GM19468 (cell line): ENCODE data around the gene STPG1.

Experiments
- ATAC-seq: cut with Tn5 transposase; IDR thresholded peaks from one replicate; pipeline ENCODE4 v1.9.1; 2021; ENCODE audit warnings: mild to moderate bottlenecking, moderate library complexity, moderate number of reproducible peaks; ENCODE audit not compliant: unreplicated experiment; ENCODE audit errors: extremely low read depth

Gene STPG1

DNA sequence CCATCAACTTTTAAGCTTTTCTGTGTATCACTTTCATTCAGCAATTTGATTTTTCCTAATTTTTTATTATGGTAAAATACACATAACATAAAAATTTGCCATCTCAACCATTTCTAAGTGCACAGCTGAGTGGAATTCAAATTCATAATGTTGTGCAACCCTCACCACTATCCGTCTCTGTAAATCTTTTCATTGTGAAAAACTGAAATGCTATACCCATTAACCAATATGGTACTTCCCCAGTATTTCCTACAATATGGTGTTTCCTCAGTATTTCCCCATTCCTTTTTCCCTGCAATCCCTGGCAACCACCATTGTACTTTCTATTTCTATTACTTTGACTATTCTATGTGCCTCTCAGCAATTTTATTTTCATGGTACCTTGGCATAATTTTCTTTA, 6.8 kb downstream of the STPG1 start:
- no peak for ATAC-seq

GRCh38 chr1:24403806-24404205, 9.8 kb downstream of the STPG1 start:
- ATAC-seq = no peak

GRCh38 chr1:24400065-24400464, 13.5 kb downstream of the STPG1 start:
- no peak for ATAC-seq

GRCh38 chr1:24393892-24394291, 19.7 kb downstream of the STPG1 start:
- ATAC-seq = no peak

DNA sequence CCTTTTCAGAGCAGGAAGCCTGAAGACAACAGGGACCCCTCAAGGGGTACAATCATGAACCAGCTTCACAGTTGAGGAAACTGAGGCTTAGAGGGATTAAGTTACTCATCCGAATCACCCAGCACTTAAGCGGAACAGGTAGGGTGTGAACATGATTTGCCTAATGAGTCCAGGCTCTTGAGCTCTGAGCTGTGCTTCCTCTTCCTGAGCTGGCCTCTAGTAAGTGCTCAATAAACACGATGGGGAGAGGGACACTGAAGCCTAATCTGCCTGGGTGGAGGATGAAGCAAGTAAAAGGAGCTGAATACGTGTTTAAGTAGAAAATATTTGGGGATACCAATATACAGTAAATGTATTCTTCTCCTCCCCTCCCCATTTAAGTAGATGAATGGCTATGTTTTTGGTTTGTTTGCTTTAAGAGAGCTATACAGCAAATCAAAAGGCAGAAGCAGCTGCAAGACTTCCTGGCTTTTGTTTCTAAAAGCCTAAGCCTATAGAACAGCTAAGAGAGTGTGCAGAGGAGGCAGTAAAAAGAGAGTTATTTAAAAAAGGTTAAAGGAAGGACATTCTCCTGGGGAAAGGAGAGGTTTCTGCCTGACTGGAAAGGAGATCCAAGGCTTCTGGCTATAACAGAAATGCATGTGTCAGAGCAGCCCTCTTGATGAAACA, 20.5 kb downstream of the STPG1 start:
- no peak for ATAC-seq

DNA sequence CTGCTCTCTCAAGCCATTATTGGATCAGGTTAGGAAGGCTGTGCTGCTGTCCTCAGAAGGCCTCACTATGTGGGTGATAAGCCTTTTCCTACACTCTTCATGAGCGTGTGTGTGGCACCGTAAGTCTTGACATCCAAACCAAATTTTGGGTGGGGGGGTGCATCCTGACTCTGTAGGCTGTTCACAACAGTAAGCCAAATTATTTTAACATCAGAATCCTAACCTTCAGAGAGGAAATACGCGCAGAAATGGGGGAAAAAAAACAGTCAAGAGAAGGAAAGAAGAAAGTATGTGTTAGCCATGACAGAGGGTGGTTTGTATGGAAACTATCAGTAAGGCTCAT, 21.0 kb downstream of the STPG1 start:
- ATAC-seq = no peak

DNA sequence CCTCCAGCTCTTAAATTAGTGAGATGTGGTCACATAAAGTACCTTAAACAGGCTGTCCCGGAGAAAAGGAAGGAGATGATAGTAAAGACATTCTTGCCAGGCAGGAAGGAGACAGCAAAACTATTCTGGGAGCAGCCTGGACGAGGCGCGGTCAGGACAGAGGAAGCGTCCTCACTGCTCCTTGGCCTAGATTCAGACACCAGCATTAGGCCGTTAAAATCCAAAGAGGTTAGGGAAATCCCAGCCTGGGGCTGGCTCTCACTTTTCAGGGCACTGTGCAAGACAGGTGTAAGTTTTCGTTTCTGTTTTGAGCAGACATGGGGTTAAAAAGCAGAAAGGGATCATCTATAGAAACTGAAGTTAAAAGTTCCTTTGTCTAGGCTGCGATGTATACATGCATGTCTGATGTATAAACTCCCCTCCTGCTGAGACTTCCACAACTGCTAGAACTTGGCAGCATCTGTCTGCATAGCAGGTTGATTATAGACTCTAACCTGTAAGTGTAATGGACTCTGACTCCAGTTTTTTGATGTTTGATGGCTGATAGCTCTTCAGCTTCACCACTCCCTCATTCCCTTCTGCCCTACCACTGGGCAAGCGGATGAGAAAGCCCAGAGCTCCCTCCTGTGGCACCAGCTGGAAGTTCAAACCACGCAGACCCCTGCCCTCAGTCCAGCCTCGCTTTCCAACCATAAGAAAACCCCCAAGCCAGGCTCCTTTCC, 21.5 kb downstream of the STPG1 start:
- peak; percentile 53 for ATAC-seq

DNA sequence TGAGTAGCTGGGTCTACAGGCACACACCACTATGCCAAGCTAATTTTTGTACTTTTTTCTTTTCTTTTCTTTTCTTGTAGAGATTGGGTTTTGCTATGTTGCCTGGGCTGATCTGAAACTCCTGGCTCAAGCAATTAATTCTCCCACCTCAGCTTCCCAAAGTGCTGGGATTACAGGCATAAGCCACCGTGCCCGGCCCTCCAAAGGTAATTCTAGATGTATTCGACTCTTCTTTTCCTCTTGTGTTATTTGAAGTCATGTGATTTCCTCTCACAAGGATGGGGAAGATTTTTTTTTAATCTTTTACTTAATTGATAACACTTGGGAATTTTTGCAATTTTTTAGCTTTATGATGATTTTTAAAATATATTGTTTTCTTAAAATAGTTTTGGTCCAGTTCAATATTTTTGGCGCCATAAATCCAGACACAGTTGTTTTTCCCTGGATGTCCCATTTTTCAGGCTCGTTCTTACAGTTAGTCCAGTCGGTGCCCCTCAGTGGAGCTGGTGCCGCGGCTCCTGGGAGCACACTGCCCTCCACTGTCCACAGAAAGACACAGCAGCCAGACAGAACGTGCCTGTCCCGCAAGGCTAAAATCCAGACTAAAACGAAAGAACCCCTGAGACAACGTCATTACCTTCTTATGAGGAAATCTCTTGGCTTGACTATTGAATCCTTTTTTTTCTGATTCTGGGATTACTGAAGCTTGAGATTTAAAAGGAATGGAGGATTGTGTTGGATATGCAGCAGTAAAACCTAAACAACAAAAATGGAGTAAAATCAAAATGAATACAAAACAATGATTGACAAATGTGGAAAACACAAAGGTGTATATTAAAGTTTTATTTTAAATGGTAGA, 22.4 kb downstream of the STPG1 start:
- ATAC-seq = peak; percentile 24

DNA sequence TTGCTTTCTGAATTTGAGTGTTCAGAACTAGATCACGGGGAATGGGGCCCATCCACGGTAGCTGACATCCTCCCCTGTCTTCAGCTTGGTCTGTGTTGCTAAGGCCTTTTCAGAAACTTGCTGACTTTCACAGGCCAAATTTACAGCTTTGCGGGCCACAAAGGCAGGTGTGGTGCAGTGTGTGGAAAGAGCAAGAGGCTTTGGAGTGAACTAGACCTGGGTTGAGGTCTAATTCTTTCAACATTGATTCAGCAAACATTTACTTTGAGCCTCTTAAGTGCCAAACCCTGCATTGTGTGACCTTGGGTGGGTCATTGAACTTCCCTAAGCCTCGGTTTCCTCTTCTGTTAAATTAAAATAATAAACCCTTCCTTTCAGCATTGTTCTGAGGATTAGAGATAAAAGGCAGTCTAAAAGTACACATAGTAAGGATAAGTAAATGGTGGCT, 24.3 kb downstream of the STPG1 start:
- ATAC-seq = no peak

DNA sequence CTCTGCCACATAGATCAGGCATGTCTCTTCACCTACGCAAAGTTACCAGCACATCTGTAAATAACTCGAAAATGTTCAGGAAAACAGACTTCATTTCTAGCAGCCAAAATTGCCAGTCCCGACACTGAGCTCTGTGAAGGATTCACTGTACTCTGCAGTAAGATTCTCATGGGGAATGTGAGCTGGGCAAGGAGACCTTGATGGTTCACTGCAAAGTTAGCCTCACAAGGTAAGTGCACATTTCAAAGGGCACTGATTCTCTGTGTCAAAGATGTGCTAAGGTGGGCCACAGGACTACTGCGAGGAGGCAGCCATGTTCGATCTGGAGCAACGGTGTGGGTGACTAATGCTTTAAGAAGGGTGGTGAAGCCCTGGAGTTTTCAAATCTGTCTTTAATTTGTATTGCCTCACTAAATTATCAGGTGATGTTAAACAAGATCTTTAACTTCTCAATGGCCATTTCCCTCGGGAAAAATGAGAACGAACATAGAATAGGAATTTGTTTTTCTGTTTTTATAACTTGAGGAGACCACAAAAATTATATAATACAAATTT, 25.2 kb downstream of the STPG1 start:
- no peak for ATAC-seq

DNA sequence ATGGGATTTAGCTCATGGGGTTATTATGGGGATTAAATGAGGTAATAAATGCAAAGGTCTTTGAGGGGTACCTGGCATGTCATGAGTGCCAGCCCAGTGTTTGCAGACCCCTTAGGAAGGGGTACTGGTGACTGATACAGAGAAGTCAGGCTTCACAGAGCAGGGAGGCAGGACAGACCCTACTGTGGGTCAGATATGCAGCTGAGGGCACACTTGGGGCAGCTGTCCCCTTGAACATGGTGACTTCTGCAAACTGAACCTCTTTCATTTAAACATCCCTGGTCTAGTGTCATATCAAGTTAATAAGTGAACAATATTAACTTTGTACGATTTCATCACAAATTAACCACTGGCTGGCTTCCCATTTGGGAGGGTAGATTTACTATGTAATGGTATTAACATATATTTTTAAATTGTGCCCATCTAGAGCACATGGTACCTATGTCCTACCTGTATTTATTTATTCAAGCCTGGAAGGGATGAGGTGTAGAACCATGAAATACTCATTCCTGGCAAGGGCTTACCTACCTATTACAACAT, 25.9 kb downstream of the STPG1 start:
- no peak for ATAC-seq

- ATAC-seq = no peak
These were observed 26.7 kb downstream of the STPG1 start for GRCh38 chr1:24386931-24387330.

DNA sequence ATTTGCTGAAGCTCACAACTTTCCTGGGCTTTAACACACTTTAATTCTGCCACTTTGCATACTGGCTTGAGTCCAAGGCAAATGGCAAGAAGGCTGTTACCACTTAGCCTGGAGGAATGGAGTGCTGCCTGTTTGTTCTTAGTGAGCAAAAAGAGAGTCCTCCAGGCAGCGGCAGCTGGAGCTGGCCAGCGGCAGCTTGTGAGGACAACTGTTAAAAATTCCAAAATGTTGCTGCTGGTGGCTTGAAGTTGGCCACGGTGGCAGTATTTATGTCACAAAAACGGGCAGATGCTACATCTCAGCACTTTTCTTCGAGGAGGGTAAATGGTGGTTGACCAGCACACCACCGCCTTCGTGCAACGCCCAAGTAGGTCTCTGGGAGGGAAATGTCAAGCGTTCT, 27.3 kb downstream of the STPG1 start:
- no peak for ATAC-seq

- ATAC-seq = no peak
These were observed 28.2 kb downstream of the STPG1 start for GRCh38 chr1:24385160-24385940.

DNA sequence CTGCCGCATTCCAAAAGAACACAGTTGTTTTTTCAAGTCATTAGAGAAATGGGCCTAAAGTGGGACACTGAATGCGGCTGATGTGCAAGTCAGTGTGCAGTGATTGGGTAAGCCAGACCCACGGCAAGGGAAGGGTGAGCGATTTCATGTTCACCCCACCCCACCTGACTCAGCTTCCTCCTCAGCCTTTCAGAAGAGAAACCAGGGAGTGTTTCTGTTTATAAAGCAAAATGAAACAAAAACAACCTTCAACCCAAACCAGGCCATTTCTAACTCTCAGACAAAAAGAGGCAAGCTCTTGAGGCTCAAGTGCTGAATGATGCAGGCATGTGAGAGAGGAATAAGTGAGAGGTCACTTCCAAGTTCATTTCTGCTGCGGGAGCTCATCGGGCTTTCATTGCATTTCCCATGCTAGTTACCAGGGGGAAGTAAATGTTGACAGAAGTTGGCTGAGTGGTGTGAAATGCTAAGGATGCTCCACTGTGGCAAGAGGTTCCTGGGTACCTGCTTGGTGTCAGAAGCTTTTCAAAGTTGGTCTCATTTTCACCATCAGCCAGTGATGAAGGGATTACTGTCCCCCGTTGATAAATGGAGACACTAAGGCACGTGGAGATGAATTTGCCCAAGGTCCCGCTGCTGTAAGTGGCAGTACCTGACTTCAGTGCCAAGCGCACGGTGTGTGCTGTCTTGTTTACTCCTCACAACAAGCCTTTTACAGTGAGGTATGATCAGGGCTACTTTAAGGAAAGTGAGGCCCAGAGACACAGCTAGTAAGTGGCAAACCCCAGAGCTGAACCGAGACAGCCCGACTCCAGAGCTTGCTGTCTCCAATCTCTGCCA, 29.1 kb downstream of the STPG1 start:
- ATAC-seq = no peak

DNA sequence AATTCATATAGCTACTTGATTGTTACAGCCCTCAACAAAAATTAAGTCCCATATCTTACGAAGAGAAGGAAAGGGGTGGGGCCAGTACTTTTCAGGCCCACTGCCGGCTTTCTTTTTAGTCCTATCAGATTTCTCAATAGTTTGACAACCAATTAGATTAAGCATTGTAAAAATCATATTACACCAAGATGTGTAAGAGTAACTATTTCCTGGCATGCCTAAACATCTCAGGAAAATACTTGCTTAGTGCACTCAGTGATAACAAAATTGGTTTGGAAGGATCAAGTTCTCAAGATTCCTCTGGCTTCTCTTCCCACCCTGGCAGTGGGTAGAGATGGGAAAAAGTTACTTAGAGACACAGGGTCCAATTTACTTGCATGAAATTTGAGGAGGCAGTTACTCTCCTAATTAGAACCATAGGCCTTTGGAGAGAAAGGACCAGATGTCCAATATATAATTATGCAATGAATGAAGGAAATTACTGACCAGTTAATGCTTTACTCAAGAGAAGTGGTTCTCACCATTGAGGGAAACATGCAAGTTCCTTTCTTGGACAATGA, 30.1 kb downstream of the STPG1 start:
- ATAC-seq = no peak

GRCh38 chr1:24382165-24382577, 31.4 kb downstream of the STPG1 start:
- ATAC-seq = no peak

DNA sequence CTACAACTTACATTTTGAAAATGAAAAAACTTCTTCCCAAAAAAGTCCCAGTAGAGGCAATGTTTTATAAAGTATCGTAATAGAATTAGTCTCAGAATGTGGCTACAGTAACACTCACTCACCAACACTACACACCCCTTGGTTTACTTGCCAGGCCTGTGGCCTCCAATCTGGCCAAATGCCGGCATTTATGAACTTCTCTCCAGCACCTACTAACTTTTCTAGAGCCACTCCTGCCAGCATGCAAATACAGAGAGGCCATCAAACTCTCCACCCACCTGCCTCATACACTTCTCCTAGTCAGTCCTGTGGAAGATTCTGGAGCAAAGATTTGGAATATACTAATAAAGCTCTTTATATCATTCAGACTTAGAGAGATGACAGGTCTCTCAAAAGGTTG, 32.3 kb downstream of the STPG1 start:
- no peak for ATAC-seq

- ATAC-seq = no peak
These were observed 33.1 kb downstream of the STPG1 start for GRCh38 chr1:24380508-24380907.
